IMR-90 (cell line): Measurements from ENCODE around the gene FOCAD. TPM values are rescaled to one million over a fixed set of nuclear protein-coding genes. Genes with fewer than 3 reads are reported as not detected.

ENCODE experiments used
- ATAC-seq: fragments of 200-7000 bp; cut with Tn5 transposase; 2 replicates; pipeline ENCODE4 v1.9.1; 2020; ENCODE audit warnings: low read depth, mild to moderate bottlenecking, moderate library complexity
- BruUV-seq: library from RNA; stranded (reverse); fragments of 400-500 nt; replicated peaks from 2 replicates; lab custom pipeline; 2021; lab: Mats Ljungman, UMichigan
- CTCF ChIA-PET: fragments of 300-600 bp; formaldehyde crosslinking; extraction: SDS; loops from one replicate; lab custom pipeline; 2021; ENCODE audit warnings: antibody characterized with exemption; lab: Yijun Ruan, JAX
- POLR2A ChIA-PET: fragments of 300-600 bp; sonication (Branson Sonifier 250); formaldehyde crosslinking; loops from one replicate; lab custom pipeline; 2022; ENCODE audit warnings: antibody characterized with exemption; ENCODE audit not compliant: unreplicated experiment; lab: Charles Lee
- DNase-seq: peaks from one replicate; pipeline ENCODE4 v3.0.0; 2013
- H2AFZ ChIP-seq: replicated peaks from 2 replicates; pipeline ENCODE3; 2013; ENCODE audit warnings: low read length, mild to moderate bottlenecking; ENCODE audit not compliant: poor library complexity
- H2AK5ac ChIP-seq: 2 replicates; pipeline ENCODE4 v1.6.1; 2013; ENCODE audit warnings: low read depth, low read length, inconsistent platforms
- H2AK9ac ChIP-seq: replicated peaks from 2 replicates; pipeline ENCODE3; 2013; ENCODE audit warnings: mild to moderate bottlenecking, low read depth, low read length, moderate library complexity; ENCODE audit not compliant: poor library complexity
- H2BK120ac ChIP-seq: 2 replicates; pipeline ENCODE4 v1.6.1; 2013; ENCODE audit warnings: low read depth, low read length, inconsistent platforms
- H2BK15ac ChIP-seq: 3 replicates; pipeline ENCODE4 v1.6.1; 2013; ENCODE audit warnings: low read depth, low read length, inconsistent platforms
- H2BK20ac ChIP-seq: 2 replicates; pipeline ENCODE4 v1.6.1; 2013; ENCODE audit warnings: low read depth, mild to moderate bottlenecking, inconsistent platforms, low read length, moderate library complexity
- H2BK5ac ChIP-seq: 2 replicates; pipeline ENCODE4 v1.6.1; 2013; ENCODE audit warnings: mild to moderate bottlenecking, low read depth, low read length, inconsistent platforms; ENCODE audit not compliant: poor library complexity, severe bottlenecking
- H3K14ac ChIP-seq: replicated peaks from 2 replicates; pipeline ENCODE4 v1.6.1; 2013; ENCODE audit warnings: low read depth, low read length, inconsistent platforms
- H3K18ac ChIP-seq: 2 replicates; pipeline ENCODE4 v1.6.1; 2013; ENCODE audit warnings: low read depth, low read length, control low read depth
- H3K23ac ChIP-seq: 2 replicates; pipeline ENCODE4 v1.6.1; 2013; ENCODE audit warnings: low read depth, low read length, inconsistent platforms
- H3K27ac ChIP-seq: 2 replicates; pipeline ENCODE4 v1.5.1; 2013; ENCODE audit warnings: mild to moderate bottlenecking, control low read depth, low read length; ENCODE audit not compliant: insufficient read depth
- H3K27me3 ChIP-seq: 2 replicates; pipeline ENCODE4 v1.6.1; 2013; ENCODE audit warnings: low read length; ENCODE audit not compliant: control insufficient read depth, insufficient read depth
- H3K36me3 ChIP-seq: 2 replicates; pipeline ENCODE4 v1.6.1; 2013; ENCODE audit warnings: low read length, mixed read lengths; ENCODE audit not compliant: control insufficient read depth, insufficient read depth
- H3K4ac ChIP-seq: 2 replicates; pipeline ENCODE4 v1.6.1; 2013; ENCODE audit warnings: low read depth, low read length, inconsistent platforms
- H3K4me1 ChIP-seq: 2 replicates; pipeline ENCODE4 v1.6.1; 2013; ENCODE audit warnings: low read length, mixed read lengths; ENCODE audit not compliant: control insufficient read depth, insufficient read depth
- H3K4me2 ChIP-seq: 2 replicates; pipeline ENCODE4 v1.6.1; 2013; ENCODE audit warnings: low read depth, mild to moderate bottlenecking, control low read depth, low read length, moderate library complexity
- H3K4me3 ChIP-seq: 2 replicates; pipeline ENCODE4 v1.5.1; 2013; ENCODE audit warnings: low read depth, mild to moderate bottlenecking, control low read depth, low read length, moderate library complexity; ENCODE audit not compliant: insufficient read depth
- H3K56ac ChIP-seq: 2 replicates; pipeline ENCODE4 v1.6.1; 2013; ENCODE audit warnings: low read length, inconsistent platforms; ENCODE audit not compliant: insufficient read depth; ENCODE audit errors: extremely low read depth
- H3K79me1 ChIP-seq, 2 experiments: 2 replicates each; pipeline ENCODE4 v1.6.1; 2013; ENCODE audit warnings: low read length in 2 of 2, inconsistent platforms in 1 of 2, low read depth in 1 of 2
- H3K9ac ChIP-seq: 2 replicates; pipeline ENCODE4 v1.6.1; 2013; ENCODE audit warnings: low read depth, low read length, control low read depth
- H3K9me1 ChIP-seq: 2 replicates; pipeline ENCODE4 v1.6.1; 2013; ENCODE audit warnings: low read length, inconsistent platforms; ENCODE audit not compliant: insufficient read depth
- H3K9me3 ChIP-seq: 2 replicates; pipeline ENCODE4 v1.6.1; 2013; ENCODE audit warnings: low read length; ENCODE audit not compliant: control insufficient read depth, insufficient read depth
- H4K20me1 ChIP-seq: 2 replicates; pipeline ENCODE4 v1.6.1; 2013; ENCODE audit warnings: low read length, inconsistent platforms; ENCODE audit not compliant: insufficient read depth
- H4K5ac ChIP-seq: 2 replicates; pipeline ENCODE4 v1.6.1; 2013; ENCODE audit warnings: mild to moderate bottlenecking, low read depth, low read length, control low read depth
- H4K8ac ChIP-seq, 2 experiments: 2 replicates each; pipeline ENCODE4 v1.6.1; 2013; ENCODE audit warnings: low read depth in 2 of 2, low read length in 2 of 2, control low read depth in 1 of 2, inconsistent platforms in 1 of 2
- H4K91ac ChIP-seq: 2 replicates; pipeline ENCODE4 v1.6.1; 2013; ENCODE audit warnings: low read depth, low read length, inconsistent platforms; ENCODE audit not compliant: insufficient read depth
- NFE2L2 ChIP-seq: fragments of 150-350 bp; IDR thresholded peaks from 2 replicates; pipeline ENCODE4 v1.6.1; 2016; ENCODE audit warnings: low read depth, mild to moderate bottlenecking, low read length
- RCOR1 ChIP-seq: IDR thresholded peaks from 2 replicates; pipeline ENCODE4 v1.6.1; 2012; ENCODE audit warnings: mild to moderate bottlenecking, low read length, improper control_type of control experiment; ENCODE audit not compliant: insufficient replicate concordance
- RFX5 ChIP-seq: IDR thresholded peaks from 2 replicates; pipeline ENCODE4 v1.8.0; 2012; ENCODE audit warnings: low read depth, mild to moderate bottlenecking, low read length, moderate library complexity
- WGBS, 2 experiments: methylation state at CpG; one replicate each; pipeline versions ENCODE4 v1.1.5 to v1.1.7; 2013; ENCODE audit warnings: missing lambda C conversion rate in 2 of 2; ENCODE audit not compliant: insufficient read length in 1 of 2; ENCODE audit errors: extremely low coverage in 2 of 2; 5-methylcytosine and 5-hydroxymethylcytosine counted together
- dilution Hi-C: fragments of 300-500 bp; cut with HindIII; formaldehyde crosslinking; loops from one replicate; pipeline ENCODE4 v1.14.3; 2018; ENCODE audit warnings: low sequenced_read_pairs; ENCODE audit not compliant: unreplicated experiment
- in situ Hi-C: fragments of 300-500 bp; cut with MboI; formaldehyde crosslinking; loops from 3 replicates; pipeline ENCODE4 v1.14.3; 2019; ENCODE audit warnings: low sequenced_read_pairs, inconsistent platforms, mixed read lengths
- intact Hi-C: fragments of 100-400 bp; cut with micrococcal nuclease; formaldehyde crosslinking; loops from 2 replicates; pipeline ENCODE4 v1.10.0; 2022
- polyA plus RNA-seq, 3 experiments: library from polyadenylated mRNA; depleted of rRNA; stranded (reverse); fragments of >200 nt; gene quantifications; 2 replicates each; pipeline ENCODE4 v1.2.3, GENCODE V29; 2012; ENCODE audit warnings: low replicate concordance in 1 of 3
- total RNA-seq: library from RNA; depleted of rRNA; stranded (reverse); fragments of >200 nt; gene quantifications from 2 replicates; pipeline ENCODE4 v1.2.3, GENCODE V29; 2012
- TF ChIP-seq, protein P1 (sequence below): conservative IDR thresholded peaks from 2 replicates; pipeline ENCODE4 v1.5.1; 2012; ENCODE audit warnings: mild to moderate bottlenecking, low read depth, low read length, improper control_type of control experiment
- TF ChIP-seq, protein P2 (sequence below): fragments of 150-350 bp; IDR thresholded peaks from 2 replicates; pipeline ENCODE4 v1.6.1; 2016; ENCODE audit warnings: low read depth, mild to moderate bottlenecking, low read length, moderate library complexity, borderline replicate concordance

Gene FOCAD
- total and polyA plus RNA-seq, 2 of the 4 experiments (the other 2 are of a cell fraction) = 28.8 to 91.2 TPM

DNA sequence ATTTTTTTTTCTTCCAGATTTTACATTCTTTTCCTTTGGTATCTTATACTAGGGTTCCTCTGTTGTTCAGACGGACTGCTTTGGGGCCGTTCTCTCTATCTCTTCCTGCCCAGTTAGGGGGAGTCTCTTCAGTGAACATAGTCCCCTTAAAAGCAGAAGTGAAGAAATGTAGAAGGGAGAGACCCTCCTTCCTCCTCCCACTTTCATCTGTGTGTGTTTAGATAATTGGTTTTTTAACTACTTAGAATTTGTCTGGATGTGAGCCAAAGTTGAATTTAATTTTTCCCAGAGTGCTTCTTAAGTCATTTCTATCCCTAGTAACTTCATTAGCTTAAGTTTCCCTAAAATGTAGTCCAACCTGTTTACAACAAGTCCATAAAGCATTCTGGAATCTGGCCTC, 179.9 kb downstream of the FOCAD start:
- Histone ChIP-seq H3K18ac (no peak overlapping the region), H2BK5ac (no peak overlapping the region), H3K27ac (no peak overlapping the region), H3K4me1 (no peaks in the 10 kb centered on the region), H2AK9ac (no peak overlapping the region), H4K91ac (no peak overlapping the region), H3K4me2 (no peak overlapping the region), H3K56ac (no peak overlapping the region), H3K9ac (no peak overlapping the region), H2BK120ac (no peak overlapping the region), H4K8ac (no peak overlapping the region), H2AFZ (no peak overlapping the region), H3K23ac (no peak overlapping the region), H3K9me1 (no peaks in the 10 kb centered on the region), H3K4me3 (no peak overlapping the region), H3K36me3 (0 out of 2 replicates have a peak, but pooled peaks cover 1% of the 10 kb centered on the region), H3K27me3 (no peaks in the 10 kb centered on the region), H2BK20ac (no peak overlapping the region), H2BK15ac (no peak overlapping the region), H3K4ac (no peak overlapping the region), H3K14ac (no peak overlapping the region), H2AK5ac (no peak overlapping the region), H4K20me1 (no peaks in the 10 kb centered on the region), H4K5ac (no peak overlapping the region), H3K9me3 (no peaks in the 10 kb centered on the region), H3K79me1 (no peaks in the 10 kb centered on the region; a peak in 1 of 4 replicates)
- dilution Hi-C loops = no loop called here
- no peak for DNase-seq
- ChIA-PET CTCF (no interaction called here), POLR2A (no interaction called here)
- in situ Hi-C loops = no loop called here
- intact Hi-C loops = no loop called here
- WGBS, 2 experiments = no CpG with 5 or more reads among the region's 2 CpGs
- no peak for ATAC-seq
- BruUV-seq = no TSS peak
- TF ChIP-seq NFE2L2 (no peak), RFX5 (no peak), RCOR1 (no peak)
- TF ChIP-seq, protein P1, sequence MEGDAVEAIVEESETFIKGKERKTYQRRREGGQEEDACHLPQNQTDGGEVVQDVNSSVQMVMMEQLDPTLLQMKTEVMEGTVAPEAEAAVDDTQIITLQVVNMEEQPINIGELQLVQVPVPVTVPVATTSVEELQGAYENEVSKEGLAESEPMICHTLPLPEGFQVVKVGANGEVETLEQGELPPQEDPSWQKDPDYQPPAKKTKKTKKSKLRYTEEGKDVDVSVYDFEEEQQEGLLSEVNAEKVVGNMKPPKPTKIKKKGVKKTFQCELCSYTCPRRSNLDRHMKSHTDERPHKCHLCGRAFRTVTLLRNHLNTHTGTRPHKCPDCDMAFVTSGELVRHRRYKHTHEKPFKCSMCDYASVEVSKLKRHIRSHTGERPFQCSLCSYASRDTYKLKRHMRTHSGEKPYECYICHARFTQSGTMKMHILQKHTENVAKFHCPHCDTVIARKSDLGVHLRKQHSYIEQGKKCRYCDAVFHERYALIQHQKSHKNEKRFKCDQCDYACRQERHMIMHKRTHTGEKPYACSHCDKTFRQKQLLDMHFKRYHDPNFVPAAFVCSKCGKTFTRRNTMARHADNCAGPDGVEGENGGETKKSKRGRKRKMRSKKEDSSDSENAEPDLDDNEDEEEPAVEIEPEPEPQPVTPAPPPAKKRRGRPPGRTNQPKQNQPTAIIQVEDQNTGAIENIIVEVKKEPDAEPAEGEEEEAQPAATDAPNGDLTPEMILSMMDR = no peak
- TF ChIP-seq, protein P2, sequence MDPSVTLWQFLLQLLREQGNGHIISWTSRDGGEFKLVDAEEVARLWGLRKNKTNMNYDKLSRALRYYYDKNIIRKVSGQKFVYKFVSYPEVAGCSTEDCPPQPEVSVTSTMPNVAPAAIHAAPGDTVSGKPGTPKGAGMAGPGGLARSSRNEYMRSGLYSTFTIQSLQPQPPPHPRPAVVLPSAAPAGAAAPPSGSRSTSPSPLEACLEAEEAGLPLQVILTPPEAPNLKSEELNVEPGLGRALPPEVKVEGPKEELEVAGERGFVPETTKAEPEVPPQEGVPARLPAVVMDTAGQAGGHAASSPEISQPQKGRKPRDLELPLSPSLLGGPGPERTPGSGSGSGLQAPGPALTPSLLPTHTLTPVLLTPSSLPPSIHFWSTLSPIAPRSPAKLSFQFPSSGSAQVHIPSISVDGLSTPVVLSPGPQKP = no peak
